Inflammatory macrophage (primary cell): Measurements from ENCODE around the gene ZFAND3.

Experiments
- DNase-seq, 2 donors: peaks; one replicate each; pipeline ENCODE4 v3.0.0-alpha.2; 2020 to 2022

Gene ZFAND3

DNA sequence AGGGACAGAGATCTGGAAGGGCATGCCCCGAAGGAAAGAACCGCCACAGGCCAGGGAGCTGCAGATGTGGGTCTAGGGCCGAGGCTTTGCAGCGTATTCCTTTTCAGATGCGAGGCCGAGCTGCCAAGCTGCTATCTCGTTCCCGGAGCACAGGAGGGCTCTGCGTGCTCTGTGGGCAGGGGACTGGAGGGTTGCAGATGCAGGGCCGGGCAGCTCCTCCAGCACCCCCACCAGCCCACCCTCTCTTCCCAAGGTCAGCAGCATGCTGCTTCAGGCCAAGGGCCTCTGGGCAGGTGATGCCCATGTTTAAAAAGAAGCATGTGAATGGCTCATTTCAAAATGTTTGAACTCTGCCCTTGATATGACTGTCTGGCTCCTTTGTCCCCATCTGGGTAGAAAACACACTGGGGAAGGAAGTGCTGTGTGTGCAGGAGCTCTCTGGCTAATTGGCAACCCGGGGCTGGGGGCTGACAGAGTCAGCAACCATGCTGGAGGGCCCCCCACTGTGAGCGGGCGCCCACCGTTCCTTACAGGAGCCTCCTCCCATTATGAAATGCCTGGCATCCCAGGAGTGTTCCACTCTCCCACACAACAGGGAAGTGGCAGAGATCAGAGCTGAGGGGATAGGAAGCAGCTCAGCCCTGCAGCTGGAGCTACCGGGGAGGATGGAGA, 353.3 kb downstream of the ZFAND3 start:
- DNase-seq, result no peak

DNA sequence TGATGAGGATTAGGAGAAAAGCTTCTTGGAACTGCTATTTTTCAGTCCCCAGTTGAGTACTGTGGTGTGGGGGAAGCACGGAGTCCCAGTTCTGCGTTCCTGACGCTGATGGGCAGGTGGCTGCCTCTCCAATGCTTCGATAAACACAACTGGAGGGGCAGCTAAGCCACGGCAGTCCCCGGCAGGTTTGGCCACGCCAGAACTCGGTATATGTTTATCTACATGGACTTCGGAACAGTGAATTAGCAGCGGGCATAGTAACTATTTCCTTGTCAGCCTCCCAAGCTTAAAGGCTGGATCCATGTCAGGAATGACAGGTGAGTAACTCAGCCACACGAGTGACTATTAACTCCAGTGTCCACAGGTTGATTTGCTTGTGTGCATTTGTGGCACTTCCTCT, 354.4 kb downstream of the ZFAND3 start:
- no peak for DNase-seq

DNA sequence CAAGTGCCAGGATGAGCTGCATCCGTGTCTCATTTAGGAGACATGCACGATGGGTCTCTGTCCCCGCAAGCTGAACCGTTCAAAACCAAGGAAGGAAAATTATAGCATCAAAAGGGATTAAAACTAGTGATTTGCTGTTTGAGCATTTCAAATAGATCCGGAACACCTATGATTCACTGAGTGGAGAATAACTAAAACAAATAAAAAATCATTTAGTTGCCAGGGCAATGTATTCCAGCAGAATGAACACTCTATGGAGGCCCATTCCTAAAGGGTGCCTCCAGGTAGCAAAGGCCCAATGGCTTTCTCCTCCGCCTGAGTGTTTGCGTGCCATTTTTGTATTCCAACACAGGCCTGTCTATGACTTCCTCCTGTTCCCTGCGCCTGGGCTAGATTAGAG, 354.8 kb downstream of the ZFAND3 start:
- no peak for DNase-seq

DNA sequence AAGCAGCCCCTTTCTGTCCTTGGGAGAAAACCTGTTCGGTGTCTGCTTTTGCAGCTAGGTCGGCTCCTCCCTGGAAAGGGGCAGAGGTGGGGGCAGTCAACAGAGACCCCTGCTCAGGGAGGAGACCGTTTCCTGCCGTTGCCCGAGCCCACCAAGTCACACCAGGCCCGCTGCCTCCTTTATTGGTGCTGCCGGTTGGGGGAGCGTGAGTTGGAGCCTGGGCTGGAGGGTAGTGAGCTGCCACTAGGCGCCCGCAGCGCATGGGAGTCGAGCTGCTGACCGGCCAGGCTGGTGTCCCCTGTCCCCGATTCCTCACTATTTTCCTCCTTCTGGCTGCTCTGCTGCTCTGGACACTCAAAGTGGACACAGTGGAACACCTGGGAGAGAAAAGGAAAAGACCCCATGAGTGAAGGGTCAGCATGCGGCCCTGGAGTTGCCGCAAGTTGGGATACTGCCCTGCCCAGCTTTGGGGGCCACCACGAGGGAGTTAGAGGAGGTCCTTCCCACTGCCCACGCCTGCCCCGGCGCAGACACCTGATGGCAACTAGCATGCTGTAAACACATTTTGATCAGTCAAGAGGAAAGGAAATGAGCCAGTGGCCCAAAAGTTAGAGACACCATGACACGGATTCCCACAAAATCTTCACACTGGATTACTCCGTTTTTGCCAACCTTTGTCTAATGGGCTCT, 355.4 kb downstream of the ZFAND3 start:
- DNase-seq, result no peak

DNA sequence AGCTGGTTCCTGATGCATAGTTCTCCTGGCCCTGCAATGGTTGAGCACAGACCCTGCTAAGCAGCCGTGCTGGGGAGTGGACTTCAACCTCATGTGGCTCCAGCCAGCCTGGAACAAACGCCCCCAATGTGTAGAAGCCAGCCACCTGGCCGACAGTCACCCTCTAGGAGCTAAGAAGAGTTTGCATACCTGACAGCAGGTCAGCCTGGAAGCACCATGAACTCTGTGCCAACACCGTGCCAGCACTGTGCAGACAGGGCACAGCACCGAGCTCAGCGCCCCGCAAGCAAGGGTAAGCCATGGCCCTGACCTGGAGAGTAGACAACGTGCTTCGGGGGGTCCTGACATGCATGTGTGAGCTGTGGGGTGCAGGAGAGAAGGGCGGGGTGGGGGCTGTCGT, 356.3 kb downstream of the ZFAND3 start:
- no peak for DNase-seq

DNA sequence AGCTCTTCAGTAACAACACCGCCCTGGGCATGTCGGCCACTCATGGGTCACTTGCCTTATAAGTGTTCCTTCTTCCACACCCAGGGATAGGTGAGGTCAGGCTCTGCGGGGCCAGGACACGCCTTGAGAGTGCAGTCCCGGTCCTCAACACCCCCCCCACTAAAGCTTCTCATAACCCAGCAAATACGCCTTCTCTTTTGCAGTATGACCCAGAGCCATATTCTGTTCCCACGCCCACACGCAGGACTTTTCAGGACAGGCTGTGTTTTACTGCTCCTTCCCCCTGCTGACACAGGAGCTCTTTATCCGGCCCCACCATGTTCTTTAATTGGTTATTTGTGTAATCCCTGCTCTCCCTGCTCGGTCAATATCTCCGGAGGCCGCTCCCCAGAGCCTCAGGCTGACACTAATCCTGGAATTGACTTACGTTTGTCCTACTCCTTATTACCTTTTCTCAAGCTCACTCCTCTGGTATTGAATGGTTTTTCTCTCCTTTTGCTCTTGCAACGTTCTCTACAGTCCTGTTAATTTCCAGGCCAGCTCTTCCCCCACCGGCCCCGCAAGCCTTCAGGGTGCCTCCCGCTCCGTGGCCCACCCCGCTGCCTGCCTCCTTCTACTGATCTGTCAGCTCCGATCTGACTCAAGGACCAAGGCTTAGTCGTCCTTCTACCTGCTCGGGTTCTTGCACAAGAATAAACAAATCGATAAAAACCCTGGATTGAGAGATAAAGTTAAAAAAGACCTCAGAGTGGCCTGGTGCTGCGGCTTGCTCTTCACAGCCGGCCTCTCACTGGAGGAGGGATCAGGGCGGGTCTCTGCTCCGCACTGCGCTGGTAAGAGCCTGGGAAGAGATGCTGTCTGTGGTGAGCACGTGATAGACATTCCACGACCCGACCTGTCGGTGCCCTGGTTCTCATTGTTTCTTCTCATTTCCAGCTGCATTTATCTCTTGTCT, 357.5 kb downstream of the ZFAND3 start:
- DNase-seq, result no peak

DNA sequence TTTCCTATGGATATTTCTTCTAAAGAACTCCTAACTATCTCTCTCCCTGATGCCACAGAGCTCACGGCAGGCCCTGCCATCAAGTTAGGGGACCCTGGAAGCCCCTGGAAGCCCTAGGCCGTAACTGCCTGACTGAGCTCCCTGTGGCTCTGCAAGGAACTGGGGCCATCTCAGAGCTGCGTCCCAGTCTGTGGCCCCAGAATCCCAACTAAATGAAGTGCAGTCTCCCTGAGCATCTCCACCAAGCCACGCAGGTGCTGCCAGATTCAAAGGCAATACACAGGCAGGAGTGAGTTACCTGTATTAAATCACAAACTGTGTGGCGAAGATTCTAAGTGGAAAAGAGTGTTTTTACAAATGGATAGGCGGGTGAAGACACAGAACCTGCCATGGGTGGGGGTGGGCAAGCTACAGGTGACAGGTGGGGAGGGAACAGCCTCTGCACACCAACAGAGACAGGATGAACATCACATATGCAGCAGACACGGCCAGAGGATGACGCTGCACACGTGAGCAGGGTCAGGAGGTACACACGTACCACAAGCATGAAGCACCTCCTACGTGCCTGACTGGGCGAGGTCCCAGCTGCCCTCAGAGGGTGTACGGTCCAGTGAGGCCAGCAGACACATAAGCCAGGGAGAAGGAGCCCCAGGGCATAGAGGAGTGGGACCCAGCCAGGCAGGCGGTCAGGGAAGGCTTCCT, 358.5 kb downstream of the ZFAND3 start:
- DNase-seq, result no peak

DNA sequence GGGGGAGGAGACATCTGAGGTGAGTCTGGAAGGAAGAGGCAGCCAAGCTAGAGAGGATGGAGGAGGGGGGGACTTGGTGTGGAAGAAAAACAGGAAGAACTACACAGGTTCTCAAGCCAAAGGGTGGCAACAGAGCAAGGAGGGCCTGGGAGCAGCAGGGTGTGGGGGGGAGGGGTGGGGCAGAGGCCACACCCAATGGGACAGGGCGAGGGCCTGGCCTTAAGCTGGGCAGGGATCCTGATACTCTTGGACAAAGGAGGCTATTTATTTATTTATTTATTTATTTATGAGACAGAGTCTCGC, 359.0 kb downstream of the ZFAND3 start:
- DNase-seq, result no peak

DNA sequence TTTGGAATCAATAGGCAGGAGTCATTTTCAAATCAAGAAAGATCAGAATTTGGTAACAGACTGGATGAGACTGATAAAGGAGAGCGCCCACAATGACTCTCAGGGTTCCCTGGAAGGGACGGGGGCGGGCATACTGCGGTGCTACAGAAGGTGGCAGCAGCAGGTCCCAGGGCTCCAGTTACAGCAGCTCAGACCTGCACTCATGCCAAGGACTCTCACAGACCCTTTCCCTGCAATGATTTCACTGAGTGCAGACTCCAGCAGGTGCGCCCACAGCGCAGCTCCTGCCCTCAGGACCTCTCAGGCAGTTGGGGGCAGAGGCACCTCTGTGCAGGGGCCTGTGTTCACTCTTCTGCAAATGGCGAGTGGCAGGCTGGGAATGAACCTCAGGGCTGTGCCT, 359.8 kb downstream of the ZFAND3 start:
- DNase-seq, result no peak

DNA sequence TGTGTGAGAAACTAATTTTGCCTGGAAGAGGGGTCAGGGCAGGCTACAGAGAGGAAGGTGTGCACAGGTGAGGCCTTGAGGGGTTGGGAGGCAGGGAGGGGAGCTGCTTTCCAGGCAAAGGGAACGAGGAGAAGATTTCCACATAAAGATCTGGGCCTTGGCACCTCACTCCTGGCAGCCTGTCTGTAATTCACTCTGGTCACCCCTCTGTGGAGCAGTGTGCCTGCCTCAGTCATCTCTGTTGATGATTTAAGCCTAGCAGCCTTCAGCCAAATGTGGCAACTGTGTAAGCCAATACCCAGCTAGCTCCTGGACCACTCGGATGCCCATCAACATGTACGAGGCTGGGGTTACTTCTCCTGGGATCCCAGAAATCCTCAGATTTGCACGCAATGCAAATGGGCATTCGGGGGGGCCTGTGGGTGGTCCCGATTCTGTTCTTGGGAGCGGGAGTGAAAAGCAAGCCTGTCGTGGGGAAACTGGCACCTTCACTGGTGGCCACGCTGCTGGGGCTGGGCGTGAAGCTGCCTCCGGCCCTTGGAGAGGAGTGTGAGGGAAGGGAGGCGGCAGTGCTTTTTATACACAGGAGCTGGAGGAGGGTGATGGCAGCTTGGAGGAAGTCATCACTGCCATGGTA, 360.4 kb downstream of the ZFAND3 start:
- no peak for DNase-seq

DNA sequence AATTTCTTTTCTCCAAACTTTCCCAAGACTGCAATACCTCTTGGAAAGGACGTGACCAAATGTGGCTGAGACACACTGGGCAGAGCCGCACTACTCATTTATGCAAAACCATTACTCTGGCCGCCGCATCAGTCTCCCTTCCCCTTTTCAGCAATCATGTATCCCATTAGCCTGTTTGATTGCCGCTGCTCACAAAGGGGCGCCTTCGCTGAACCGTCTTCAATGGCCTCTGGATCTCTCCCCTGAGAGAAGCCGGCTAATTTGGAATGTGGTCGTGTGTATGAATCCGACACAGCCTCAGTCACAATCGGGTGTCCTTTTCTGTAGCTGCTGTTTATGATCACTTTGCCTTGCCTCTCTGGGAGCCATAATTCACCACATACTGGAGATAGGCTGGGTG, 361.1 kb downstream of the ZFAND3 start:
- DNase-seq, result no peak

DNA sequence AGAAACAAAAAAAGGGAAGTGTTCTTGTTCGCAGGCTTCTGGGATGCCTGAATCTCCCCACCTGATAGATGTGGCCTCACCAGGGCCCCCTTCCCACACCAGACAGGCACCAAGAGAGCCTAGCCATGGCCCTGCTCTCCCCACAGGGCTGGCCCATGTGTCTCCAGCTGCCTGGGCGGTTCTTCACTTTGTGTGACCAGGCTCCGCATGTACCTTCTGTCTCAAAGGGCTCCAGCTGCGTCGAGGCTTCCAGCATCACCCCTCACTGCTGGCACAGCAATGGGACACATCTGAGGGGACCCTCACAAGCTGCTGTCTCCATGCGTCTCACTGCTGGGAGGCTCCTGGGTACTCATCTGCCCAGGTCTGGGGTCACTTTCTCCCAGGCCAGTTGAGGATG, 362.9 kb downstream of the ZFAND3 start:
- no peak for DNase-seq

DNA sequence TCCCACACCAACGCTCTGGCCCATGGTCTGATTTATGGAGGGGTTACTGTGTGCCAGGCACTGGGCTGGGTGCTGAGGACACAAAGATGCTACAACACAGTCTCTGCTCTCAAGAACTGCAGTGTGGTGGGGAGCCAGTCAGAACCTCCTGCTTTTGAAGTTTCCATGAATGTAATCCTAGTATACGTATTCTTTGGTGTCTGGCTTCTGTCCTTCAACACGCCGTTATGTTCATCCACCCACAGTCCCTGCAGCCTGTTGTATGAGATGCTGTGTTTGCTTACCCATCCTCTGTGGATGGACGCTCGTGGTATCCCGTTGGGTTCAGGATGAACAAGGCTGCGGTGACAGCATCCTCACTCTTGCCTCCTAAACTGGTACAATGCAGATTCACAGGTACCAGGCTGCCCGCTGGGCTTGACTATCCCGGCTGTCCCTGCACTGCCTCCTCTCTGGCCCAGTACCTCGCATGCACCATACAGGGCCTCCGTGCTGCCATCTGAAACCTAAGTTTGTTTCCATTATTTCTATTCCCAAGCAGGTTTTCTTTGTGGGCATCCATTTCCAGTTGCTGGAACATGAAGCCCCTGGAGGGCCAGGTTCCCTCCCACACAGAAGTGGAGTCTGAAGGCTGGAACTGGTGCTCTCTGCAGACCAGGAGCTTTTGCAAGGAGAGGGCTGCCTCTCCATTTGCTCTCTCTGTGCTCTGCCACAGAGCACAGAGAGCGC, 364.5 kb downstream of the ZFAND3 start:
- no peak for DNase-seq

DNA sequence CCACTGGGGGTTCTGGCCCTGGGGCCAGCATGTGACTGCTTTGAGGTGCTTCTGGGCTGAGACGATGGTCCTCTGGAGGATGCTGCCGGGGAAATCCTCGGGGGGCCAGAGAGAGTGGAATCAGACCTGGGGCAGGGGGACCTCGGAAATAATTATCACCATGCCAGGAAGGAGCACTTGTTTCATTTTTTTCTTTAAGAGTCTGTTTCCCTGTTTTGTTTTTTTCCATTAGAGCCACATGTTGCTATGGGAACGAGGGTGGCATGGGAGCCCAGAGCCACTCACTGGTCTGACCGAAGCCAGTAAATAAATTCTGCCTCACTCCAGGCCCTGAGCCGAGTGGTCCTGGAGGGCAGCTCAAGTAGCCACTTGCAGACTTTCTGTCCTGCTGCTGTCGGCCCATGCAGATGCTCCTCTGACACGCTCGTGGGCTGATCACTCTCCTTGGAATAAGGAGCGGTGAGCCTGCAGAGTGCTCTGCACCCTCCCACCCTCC, 365.1 kb downstream of the ZFAND3 start:
- DNase-seq, result no peak

DNA sequence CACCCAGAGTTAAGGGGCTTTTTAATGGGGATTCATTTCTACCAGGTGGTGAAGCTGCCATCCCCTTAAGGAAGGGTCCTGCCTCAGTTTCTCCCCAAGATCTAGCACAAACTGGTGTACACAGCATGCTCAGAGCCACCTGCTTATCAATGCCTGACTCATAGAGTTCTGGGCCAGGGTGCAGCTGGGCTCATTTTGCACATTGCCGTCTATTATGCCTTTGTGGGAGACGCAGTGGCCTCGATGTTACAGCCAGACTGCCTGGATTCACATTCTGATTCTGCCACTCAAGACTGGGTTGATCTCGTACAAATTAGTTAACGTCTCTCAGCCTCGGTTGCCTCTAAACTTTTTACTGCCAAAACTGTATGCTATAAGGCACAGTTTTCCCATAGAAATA, 365.7 kb downstream of the ZFAND3 start:
- DNase-seq, result no peak

DNA sequence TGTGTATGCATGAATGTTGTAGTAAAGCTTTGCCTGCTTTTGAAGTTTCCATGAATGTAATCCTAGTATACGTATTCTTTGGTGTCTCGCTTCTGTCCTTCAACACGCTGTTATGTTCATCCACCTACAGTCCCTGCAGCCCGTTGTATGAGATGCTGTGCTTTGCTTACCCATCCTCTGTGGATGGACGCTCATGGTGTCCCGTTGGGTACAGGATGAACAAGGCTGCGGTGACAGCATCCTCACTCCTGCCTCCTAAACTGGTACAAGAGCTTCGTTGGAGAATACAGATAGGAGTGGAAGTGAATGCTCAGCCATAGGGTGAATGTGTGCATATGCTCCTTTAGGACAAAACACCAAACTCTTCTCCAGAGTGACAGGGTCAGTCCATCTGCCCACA, 366.2 kb downstream of the ZFAND3 start:
- DNase-seq, result no peak

DNA sequence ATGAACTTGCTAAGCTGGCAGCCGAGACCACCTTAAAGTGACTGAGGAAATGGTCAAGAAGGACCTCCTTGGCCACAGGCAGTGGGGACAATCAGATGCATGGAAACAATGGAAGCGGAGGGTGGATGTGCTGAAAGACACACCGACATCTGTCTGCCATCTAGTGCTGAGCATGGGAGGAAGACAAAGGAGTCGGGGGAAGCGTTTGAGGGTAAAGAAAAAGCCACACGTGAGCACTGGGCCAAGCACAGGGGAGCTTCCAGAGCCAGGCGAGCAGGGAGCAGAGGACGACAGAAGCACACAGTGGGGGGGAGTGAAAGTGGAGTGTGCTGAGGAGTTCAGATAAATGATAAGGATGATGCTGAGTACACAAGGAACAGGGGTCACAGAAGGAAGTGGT, 367.8 kb downstream of the ZFAND3 start:
- DNase-seq, result no peak

DNA sequence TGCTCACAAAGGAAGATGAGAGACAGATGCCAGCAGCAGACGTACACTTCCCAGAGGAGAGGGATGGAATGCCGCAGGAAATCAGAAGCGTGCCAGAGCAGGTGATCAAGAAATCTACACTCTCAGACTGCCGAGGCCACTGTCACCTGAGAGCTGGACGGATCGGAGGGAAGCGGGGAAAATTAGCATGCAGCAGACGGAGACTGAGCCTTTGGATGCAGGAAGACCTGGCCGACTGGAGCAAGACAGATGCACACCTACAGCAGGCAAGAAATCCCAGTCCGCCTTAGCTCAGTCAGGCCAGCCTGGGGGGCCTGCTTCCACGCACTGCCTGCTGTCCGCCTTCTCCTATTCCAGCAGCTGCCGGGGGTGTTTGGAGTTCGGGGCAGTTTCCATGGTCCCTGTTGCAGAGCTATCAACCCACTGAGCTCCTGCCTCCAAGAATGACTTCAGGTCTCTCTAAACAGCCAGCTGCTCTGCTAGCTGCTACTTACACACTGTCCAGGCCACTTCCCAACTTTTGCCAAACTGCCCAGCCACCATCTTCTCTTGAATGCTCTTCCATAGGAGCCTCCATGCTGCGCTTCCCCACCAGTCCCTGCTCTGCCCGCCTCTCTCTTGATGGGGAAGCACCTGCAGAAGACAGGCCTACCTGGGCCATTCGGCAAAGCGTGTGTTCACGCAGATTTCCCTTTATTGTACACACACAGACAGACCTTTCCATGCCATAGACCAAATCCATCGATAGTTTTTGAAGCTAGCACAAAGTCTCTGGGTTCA, 368.5 kb downstream of the ZFAND3 start:
- no peak for DNase-seq

DNA sequence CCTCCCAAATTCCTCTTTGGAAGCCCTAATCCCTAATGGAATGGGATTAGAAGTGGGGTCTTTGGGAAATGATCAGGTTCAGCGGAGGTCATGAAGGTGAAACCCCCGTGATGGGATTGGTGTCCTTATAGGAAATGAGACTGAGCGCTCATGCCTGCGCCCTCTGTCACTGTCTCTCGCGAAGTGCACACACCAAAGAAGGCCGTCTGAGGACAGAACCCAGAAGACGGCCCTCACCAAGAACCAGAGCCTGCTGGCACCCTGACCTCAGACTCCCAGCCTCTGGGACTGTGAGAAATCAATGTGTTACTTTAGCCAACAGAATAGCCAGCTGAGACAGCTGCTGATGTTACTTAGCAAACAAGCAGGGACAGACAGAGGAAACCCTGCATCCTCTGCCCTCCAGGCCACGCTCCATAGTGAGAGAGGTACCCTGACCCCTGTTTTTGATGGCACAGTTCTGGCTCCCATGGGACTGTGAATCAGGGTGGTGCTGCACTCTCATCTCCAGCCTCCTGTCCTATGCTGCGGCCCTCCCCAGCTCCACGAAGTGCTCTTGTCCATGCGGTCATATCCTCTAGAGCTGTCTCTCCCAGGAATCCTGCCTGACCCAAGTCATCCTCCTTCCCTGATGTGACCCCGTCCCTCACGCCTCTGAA, 369.3 kb downstream of the ZFAND3 start:
- no peak for DNase-seq

DNA sequence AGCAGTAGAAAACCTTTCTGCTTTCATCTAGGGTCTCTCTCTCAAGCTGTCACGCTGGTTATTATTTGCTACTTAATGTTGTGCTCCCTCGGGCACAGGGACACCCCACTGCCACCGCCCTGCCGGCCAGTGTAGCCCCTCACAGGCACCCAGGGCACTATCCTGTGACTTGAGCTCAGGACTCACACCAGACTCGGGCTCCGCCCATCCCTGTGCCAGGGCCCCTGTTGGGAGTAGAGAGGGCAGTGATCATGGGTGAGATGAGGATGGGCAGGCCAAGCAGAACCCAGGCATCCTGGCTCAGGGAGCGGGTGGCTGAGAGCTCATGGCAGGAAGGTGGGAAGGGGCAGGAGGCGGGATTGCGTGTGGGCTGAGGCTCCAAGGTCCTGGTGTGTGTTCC, 371.9 kb downstream of the ZFAND3 start:
- DNase-seq, result no peak
